ENCODE data around the gene HSF5. TPM values are rescaled to one million over a fixed set of nuclear protein-coding genes. Genes with fewer than 3 reads are reported as not detected.

Gene HSF5
- total RNA-seq, 6 experiments from 2014 or later, result 0.06 to 0.18 (median 0.10) TPM; not detected in 1

- no peak overlapping the region for H3K4me3 ChIP-seq
These were observed 117.5 kb downstream of the HSF5 start for GRCh38 chr17:58370716-58371115.

GRCh38 chr17:58370309-58370708 is 117.9 kb downstream of the HSF5 start:
- WGBS (ENCODE audit: insufficient coverage, low coverage, low lambda C conversion rate, missing lambda C conversion rate), result 88% methylated on average over 5 of the region's 5 CpGs
- no peaks in the 10 kb centered on the region for H3K9me3 ChIP-seq
- ATAC-seq (no peak), DNase-seq (no peak)
- intact Hi-C loops (cut with DNase I), result loop anchor here in 1 of 2 donors (10.0 kb wide), 1 partner anchor 46 kb away; the partner anchor contains the start of gene TSPOAP1
- H3K4me3 ChIP-seq, result no peak overlapping the region
- H3K27ac ChIP-seq, result peak overlapping the region in 2 of 3 donors; percentile 61 to 84
- no peaks in the 10 kb centered on the region for H3K27me3 ChIP-seq
- no peaks in the 10 kb centered on the region for H3K36me3 ChIP-seq
- peaks cover 0 to 45% (median 9%) of the 10 kb centered on the region in 4 donors for H3K4me1 ChIP-seq
- no peak for TF ChIP-seq POLR2A (IDR thresholded peaks at IDR 0.05)
- no peak for TF ChIP-seq CTCF (IDR thresholded peaks at IDR 0.05)

More at GRCh38 chr17:58370716-58371115, 117.5 kb downstream of the HSF5 start:
- WGBS (ENCODE audit: insufficient coverage, low coverage, low lambda C conversion rate, missing lambda C conversion rate), result 50% methylated on average over 1 of the region's 9 CpGs
- Histone ChIP-seq H3K9me3 (no peaks in the 10 kb centered on the region), H3K36me3 (no peaks in the 10 kb centered on the region), H3K27ac (peak overlapping the region in 1 of 3 donors; percentile 84), H3K4me1 (peaks cover 0 to 41% (median 9%) of the 10 kb centered on the region in 4 donors), H3K27me3 (no peaks in the 10 kb centered on the region)
- DNase-seq, result no peak
- intact Hi-C loops (cut with DNase I), result loop anchor here in 1 of 2 donors (10.0 kb wide), 1 partner anchor 46 kb away; the partner anchor contains the start of gene TSPOAP1
- ATAC-seq, result no peak
- TF ChIP-seq POLR2A (IDR thresholded peaks at IDR 0.05), result no peak
- TF ChIP-seq CTCF (IDR thresholded peaks at IDR 0.05), result no peak

Other genes with a start within 250 kb of the HSF5 start
- not detected for gene LPO, start 249.8 kb downstream of the HSF5 start, total RNA-seq
- 1 to 10 TPM in 2 of 6 experiments, under 1 TPM in 2, not detected in 2; 0.26 to 4.2 (median 1.9) TPM for gene MPO, start 207.5 kb downstream of the HSF5 start, total RNA-seq
- gene TSPOAP1, start 159.6 kb downstream of the HSF5 start, total RNA-seq, result 1 to 10 TPM in 5 of 6 experiments, under 1 TPM in 1; 0.87 to 8.3 (median 3.8) TPM
- 10 to 100 TPM; 24.8 to 50.9 (median 37.0) TPM for gene SUPT4H1, start 136.2 kb downstream of the HSF5 start, total RNA-seq
- gene RNF43, start 70.9 kb downstream of the HSF5 start, total RNA-seq, result 10 to 100 TPM in 2 of 6 experiments, 1 to 10 TPM in 4; 1.7 to 11.5 (median 6.0) TPM
- 100 to 1,000 TPM in 1 of 6 experiments, 10 to 100 TPM in 5; 46.4 to 101 (median 59.7) TPM for gene MTMR4, start 26.2 kb upstream of the HSF5 start, total RNA-seq
- under 1 TPM in 3 of 6 experiments, not detected in 3; 0.04 to 0.12 (median 0.09) TPM for gene TEX14, start 203.6 kb upstream of the HSF5 start, total RNA-seq
- gene RAD51C, start 204.2 kb upstream of the HSF5 start, total RNA-seq, result 10 to 100 TPM in 2 of 6 experiments, 1 to 10 TPM in 4; 6.5 to 22.2 (median 7.9) TPM